Endothelial cell (in vitro differentiated cells): ENCODE measurements around the gene PTPRJ. TPM values are rescaled to one million over a fixed set of nuclear protein-coding genes. Genes with fewer than 3 reads are reported as not detected.

Experiments used
- DNase-seq: peaks from one replicate; pipeline ENCODE4 v3.0.0; 2021; ENCODE audit warnings: low spot score
- H3K27ac Mint-ChIP-seq: one replicate; pipeline ENCODE4 v1.8.0; 2021; ENCODE audit warnings: mixed read lengths, inconsistent platforms; ENCODE audit not compliant: unreplicated experiment
- H3K27me3 Mint-ChIP-seq: one replicate; pipeline ENCODE4 v1.8.0; 2021; ENCODE audit warnings: mild to moderate bottlenecking, moderate library complexity, mixed read lengths, inconsistent platforms; ENCODE audit not compliant: unreplicated experiment
- H3K36me3 Mint-ChIP-seq: one replicate; pipeline ENCODE4 v1.8.0; 2021; ENCODE audit warnings: mild to moderate bottlenecking, low read depth, mixed read lengths, inconsistent platforms; ENCODE audit not compliant: unreplicated experiment
- H3K4me1 Mint-ChIP-seq: one replicate; pipeline ENCODE4 v1.8.0; 2021; ENCODE audit warnings: mild to moderate bottlenecking, mixed read lengths, inconsistent platforms; ENCODE audit not compliant: unreplicated experiment
- H3K4me3 Mint-ChIP-seq: one replicate; pipeline ENCODE4 v1.8.0; 2021; ENCODE audit warnings: mild to moderate bottlenecking, mixed read lengths, inconsistent platforms; ENCODE audit not compliant: unreplicated experiment
- H3K9me3 Mint-ChIP-seq: one replicate; pipeline ENCODE4 v1.8.0; 2021; ENCODE audit warnings: mixed read lengths, inconsistent platforms; ENCODE audit not compliant: unreplicated experiment
- CTCF ChIP-seq: fragments of 200-600 bp; sonication (generic); IDR thresholded peaks from one replicate; pipeline ENCODE4 v1.5.0; 2021; ENCODE audit warnings: antibody characterized with exemption; ENCODE audit not compliant: unreplicated experiment
- total RNA-seq: library from RNA; stranded (reverse); fragmentation: NEBNext Ultra II Directional; extraction: Animal tissue kit (Norgen Biotek cat#: 25700); gene quantifications from one replicate; pipeline ENCODE4 v1.2.1, GENCODE V29; 2021; ENCODE audit not compliant: unreplicated experiment

Gene PTPRJ
- total RNA-seq, 1 donor from 2014 or later, result 1.6 TPM

DNA sequence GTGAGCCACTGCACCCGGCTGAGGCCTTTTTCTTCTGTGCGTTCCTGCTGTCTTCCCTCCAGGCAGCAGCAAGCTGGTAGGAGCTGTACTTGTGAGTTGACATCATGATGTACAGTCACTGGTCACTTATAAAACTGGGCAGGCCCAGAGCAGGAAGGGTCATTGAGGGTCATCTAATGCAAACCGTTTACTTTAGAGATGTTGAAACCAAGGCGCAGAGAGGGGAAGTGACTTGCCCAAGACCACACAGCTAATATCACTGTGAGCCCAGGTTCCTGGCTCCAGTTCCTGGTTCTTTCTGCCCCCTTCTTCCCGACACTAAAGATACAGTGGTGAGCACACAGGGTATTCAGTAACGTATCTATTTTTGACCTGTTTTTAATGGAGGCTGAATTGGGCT, 27.3 kb downstream of the PTPRJ start:
- Mint-ChIP-seq H3K27ac (no peak overlapping the region), H3K4me1 (peaks cover 4% of the 10 kb centered on the region), H3K27me3 (peaks cover 4% of the 10 kb centered on the region), H3K36me3 (no peaks in the 10 kb centered on the region), H3K9me3 (no peaks in the 10 kb centered on the region), H3K4me3 (no peak overlapping the region)
- DNase-seq, result no peak
- no peak for TF ChIP-seq CTCF

- no peaks in the 10 kb centered on the region for H3K9me3 Mint-ChIP-seq
- H3K27me3 Mint-ChIP-seq, result peaks cover 4% of the 10 kb centered on the region
- no peak overlapping the region for H3K4me3 Mint-ChIP-seq
- H3K36me3 Mint-ChIP-seq, result no peaks in the 10 kb centered on the region
- H3K4me1 Mint-ChIP-seq, result peaks cover 7% of the 10 kb centered on the region
- no peak for DNase-seq
- TF ChIP-seq CTCF, result no peak
- no peak overlapping the region for H3K27ac Mint-ChIP-seq
Observed at GRCh38 chr11:48008951-48009270, 28.6 kb downstream of the PTPRJ start.

DNA sequence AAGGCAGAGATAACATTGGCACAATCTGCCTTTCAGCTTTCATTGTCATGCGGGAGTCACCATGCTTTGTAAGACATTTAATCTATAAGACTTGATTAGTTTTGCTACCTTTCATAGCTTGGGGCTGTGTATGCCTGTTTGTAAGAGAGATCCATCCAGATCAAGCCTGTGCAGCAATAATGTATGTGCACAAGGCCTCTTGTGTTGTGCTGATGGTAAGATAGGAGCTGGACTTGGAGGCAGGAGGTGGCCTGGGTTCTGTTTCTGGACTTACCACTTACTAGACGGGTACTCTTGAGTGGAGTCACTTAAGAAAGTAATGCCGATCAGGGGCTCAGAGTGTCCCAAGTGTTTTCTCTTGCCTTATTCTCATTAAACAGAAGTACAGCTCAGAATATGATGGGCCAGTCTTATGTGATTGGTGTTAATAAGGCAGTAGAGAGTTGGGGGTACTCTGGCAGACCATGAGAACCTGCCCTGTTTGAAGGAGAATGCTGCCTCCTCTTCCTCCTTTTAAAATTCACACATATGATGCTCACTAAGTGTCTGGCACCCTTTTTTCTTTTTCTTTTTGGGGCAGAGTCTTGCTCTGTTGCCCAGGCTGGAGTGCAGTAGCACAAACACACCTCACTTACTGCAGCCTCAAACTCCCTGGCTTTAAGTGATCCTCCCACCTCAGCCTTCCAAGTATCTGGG, 30.9 kb downstream of the PTPRJ start:
- DNase-seq, result no peak
- no peak for TF ChIP-seq CTCF
- H3K27ac Mint-ChIP-seq, result no peak overlapping the region
- H3K36me3 Mint-ChIP-seq, result no peaks in the 10 kb centered on the region
- no peaks in the 10 kb centered on the region for H3K9me3 Mint-ChIP-seq
- no peak overlapping the region for H3K4me3 Mint-ChIP-seq
- H3K4me1 Mint-ChIP-seq, result peaks cover 3% of the 10 kb centered on the region
- H3K27me3 Mint-ChIP-seq, result peaks cover 2% of the 10 kb centered on the region

GRCh38 chr11:48011798-48012391, 31.5 kb downstream of the PTPRJ start:
- Mint-ChIP-seq H3K27ac (no peak overlapping the region), H3K9me3 (no peaks in the 10 kb centered on the region), H3K4me3 (no peak overlapping the region), H3K27me3 (peaks cover 3% of the 10 kb centered on the region), H3K36me3 (no peaks in the 10 kb centered on the region), H3K4me1 (peaks cover 3% of the 10 kb centered on the region)
- no peak for TF ChIP-seq CTCF
- DNase-seq, result no peak

- H3K27ac Mint-ChIP-seq, result no peak overlapping the region
- TF ChIP-seq CTCF, result no peak
Observed at GRCh38 chr11:48013269-48013901, 33.0 kb downstream of the PTPRJ start.

More at GRCh38 chr11:48013269-48013901, 33.0 kb downstream of the PTPRJ start:
- H3K4me1 Mint-ChIP-seq, result peaks cover 11% of the 10 kb centered on the region
- DNase-seq, result no peak
- peaks cover 3% of the 10 kb centered on the region for H3K27me3 Mint-ChIP-seq
- no peaks in the 10 kb centered on the region for H3K36me3 Mint-ChIP-seq
- no peaks in the 10 kb centered on the region for H3K9me3 Mint-ChIP-seq
- no peak overlapping the region for H3K4me3 Mint-ChIP-seq
